Mucosa of stomach (tissue), 1 donor: ENCODE data around the gene SMG9.
"Not testable (repeated sequence)": the region's sequence is repeated elsewhere in the genome, so short reads cannot be mapped to it uniquely, and the experiment has no call there.

Experiments used
- H3K27me3 ChIP-seq: one replicate; pipeline ENCODE4 v1.7.0; 2013; ENCODE audit warnings: mild to moderate bottlenecking, low read length; ENCODE audit not compliant: control insufficient read depth, insufficient read depth
- H3K36me3 ChIP-seq: one replicate; pipeline ENCODE4 v1.7.0; 2013; ENCODE audit warnings: low read length; ENCODE audit not compliant: control insufficient read depth, insufficient read depth
- H3K4me1 ChIP-seq: one replicate; pipeline ENCODE4 v1.7.0; 2013; ENCODE audit warnings: mild to moderate bottlenecking, low read length; ENCODE audit not compliant: control insufficient read depth, insufficient read depth
- H3K4me3 ChIP-seq: one replicate; pipeline ENCODE4 v1.7.0; 2013; ENCODE audit warnings: low read length
- H3K9ac ChIP-seq: one replicate; pipeline ENCODE4 v1.7.0; 2013; ENCODE audit warnings: mild to moderate bottlenecking, low read length, moderate library complexity
- H3K9me3 ChIP-seq: one replicate; pipeline ENCODE4 v1.7.0; 2013; ENCODE audit warnings: mild to moderate bottlenecking, low read length, moderate library complexity; ENCODE audit not compliant: control insufficient read depth
- donor health status: Pancreatic carcinoma.

Gene SMG9

GRCh38 chr19:43692385-43692784 lies 62.4 kb downstream of the SMG9 start:
- Histone ChIP-seq H3K9ac (no peak overlapping the region), H3K4me3 (no peak overlapping the region), H3K9me3 (no peaks in the 10 kb centered on the region), H3K36me3 (no peaks in the 10 kb centered on the region), H3K4me1 (no peaks in the 10 kb centered on the region), H3K27me3 (no peaks in the 10 kb centered on the region)

- Histone ChIP-seq H3K36me3 (no peaks in the 10 kb centered on the region), H3K4me3 (no peak overlapping the region), H3K4me1 (no peaks in the 10 kb centered on the region), H3K9me3 (no peaks in the 10 kb centered on the region), H3K27me3 (no peaks in the 10 kb centered on the region), H3K9ac (no peak overlapping the region)
Measured at GRCh38 chr19:43691755-43692154, 63.0 kb downstream of the SMG9 start.

GRCh38 chr19:43690890-43691289 lies 63.9 kb downstream of the SMG9 start:
- Histone ChIP-seq H3K36me3 (no peaks in the 10 kb centered on the region), H3K27me3 (no peaks in the 10 kb centered on the region), H3K4me3 (no peak overlapping the region), H3K9me3 (no peaks in the 10 kb centered on the region), H3K4me1 (no peaks in the 10 kb centered on the region), H3K9ac (no peak overlapping the region)

- Histone ChIP-seq H3K36me3 (no peaks in the 10 kb centered on the region), H3K9me3 (no peaks in the 10 kb centered on the region), H3K4me3 (no peak overlapping the region), H3K4me1 (no peaks in the 10 kb centered on the region), H3K27me3 (no peaks in the 10 kb centered on the region), H3K9ac (no peak overlapping the region)
Measured at GRCh38 chr19:43690444-43690843, 64.3 kb downstream of the SMG9 start.

- Histone ChIP-seq H3K9ac (no peak overlapping the region), H3K27me3 (no peaks in the 10 kb centered on the region), H3K4me1 (peaks cover 5% of the 10 kb centered on the region), H3K9me3 (no peaks in the 10 kb centered on the region), H3K36me3 (no peaks in the 10 kb centered on the region), H3K4me3 (no peak overlapping the region)
Measured at GRCh38 chr19:43688059-43688701, 66.6 kb downstream of the SMG9 start.

GRCh38 chr19:43687660-43687997 lies 67.1 kb downstream of the SMG9 start:
- Histone ChIP-seq H3K4me3 (no peak overlapping the region), H3K9ac (no peak overlapping the region), H3K9me3 (no peaks in the 10 kb centered on the region), H3K4me1 (peaks cover 10% of the 10 kb centered on the region), H3K36me3 (no peaks in the 10 kb centered on the region), H3K27me3 (no peaks in the 10 kb centered on the region)

- Histone ChIP-seq H3K27me3 (no peaks in the 10 kb centered on the region), H3K36me3 (no peaks in the 10 kb centered on the region), H3K4me1 (peaks cover 19% of the 10 kb centered on the region), H3K9ac (no peak overlapping the region), H3K9me3 (no peaks in the 10 kb centered on the region), H3K4me3 (no peak overlapping the region)
Measured at GRCh38 chr19:43684326-43684725, 70.4 kb downstream of the SMG9 start.

- peaks cover 23% of the 10 kb centered on the region for H3K4me1 ChIP-seq
- no peak overlapping the region for H3K4me3 ChIP-seq
- H3K27me3 ChIP-seq = no peaks in the 10 kb centered on the region
- no peak overlapping the region for H3K9ac ChIP-seq
- H3K36me3 ChIP-seq = no peaks in the 10 kb centered on the region
- H3K9me3 ChIP-seq = no peaks in the 10 kb centered on the region
Measured at GRCh38 chr19:43683905-43684304, 70.9 kb downstream of the SMG9 start.

- Histone ChIP-seq H3K4me1 (peaks cover 27% of the 10 kb centered on the region), H3K4me3 (no peak overlapping the region), H3K9me3 (no peaks in the 10 kb centered on the region), H3K27me3 (no peaks in the 10 kb centered on the region), H3K36me3 (no peaks in the 10 kb centered on the region), H3K9ac (no peak overlapping the region)
Measured at GRCh38 chr19:43682824-43683661, 71.7 kb downstream of the SMG9 start.

- not testable (repeated sequence) for H3K4me3 ChIP-seq, H3K9me3 ChIP-seq, H3K27me3 ChIP-seq, H3K9ac ChIP-seq, H3K36me3 ChIP-seq
- peaks cover 27% of the 10 kb centered on the region for H3K4me1 ChIP-seq
Measured at GRCh38 chr19:43682269-43682668, 72.5 kb downstream of the SMG9 start.

GRCh38 chr19:43681821-43682220 lies 72.9 kb downstream of the SMG9 start:
- Histone ChIP-seq H3K27me3 (no peaks in the 10 kb centered on the region), H3K36me3 (no peaks in the 10 kb centered on the region), H3K4me1 (peaks cover 27% of the 10 kb centered on the region), H3K9me3 (no peaks in the 10 kb centered on the region), H3K4me3 (no peak overlapping the region), H3K9ac (no peak overlapping the region)

GRCh38 chr19:43678512-43679261 lies 76.1 kb downstream of the SMG9 start:
- Histone ChIP-seq H3K4me1 (peaks cover 52% of the 10 kb centered on the region), H3K36me3 (no peaks in the 10 kb centered on the region), H3K4me3 (no peak overlapping the region), H3K27me3 (no peaks in the 10 kb centered on the region), H3K9ac (no peak overlapping the region), H3K9me3 (no peaks in the 10 kb centered on the region)
